HG03066 (cell line): ENCODE data around the gene CDC42BPB.

ENCODE experiments used
- ATAC-seq: cut with Tn5 transposase; IDR thresholded peaks from one replicate; pipeline ENCODE4 v1.9.1; 2021; ENCODE audit warnings: low read depth; ENCODE audit not compliant: unreplicated experiment

Gene CDC42BPB

DNA sequence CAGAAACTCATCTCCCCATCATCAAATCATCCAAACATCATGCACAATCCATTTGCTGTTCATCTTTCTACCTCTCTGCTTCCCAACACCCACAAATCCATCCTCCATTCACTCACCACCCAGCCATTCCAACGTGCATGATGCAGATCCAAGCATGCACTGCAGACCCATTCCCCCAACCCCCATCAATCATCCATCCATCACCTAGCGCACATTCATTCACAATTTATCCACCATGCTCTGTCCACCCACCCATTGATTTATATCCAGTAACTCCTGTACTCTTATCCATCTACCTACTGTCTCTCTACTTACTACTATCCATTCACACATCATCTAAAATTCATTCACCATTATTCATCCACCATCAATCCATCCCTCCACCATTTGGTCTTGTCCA is 138.9 kb downstream of the CDC42BPB start:
- ATAC-seq: no peak

DNA sequence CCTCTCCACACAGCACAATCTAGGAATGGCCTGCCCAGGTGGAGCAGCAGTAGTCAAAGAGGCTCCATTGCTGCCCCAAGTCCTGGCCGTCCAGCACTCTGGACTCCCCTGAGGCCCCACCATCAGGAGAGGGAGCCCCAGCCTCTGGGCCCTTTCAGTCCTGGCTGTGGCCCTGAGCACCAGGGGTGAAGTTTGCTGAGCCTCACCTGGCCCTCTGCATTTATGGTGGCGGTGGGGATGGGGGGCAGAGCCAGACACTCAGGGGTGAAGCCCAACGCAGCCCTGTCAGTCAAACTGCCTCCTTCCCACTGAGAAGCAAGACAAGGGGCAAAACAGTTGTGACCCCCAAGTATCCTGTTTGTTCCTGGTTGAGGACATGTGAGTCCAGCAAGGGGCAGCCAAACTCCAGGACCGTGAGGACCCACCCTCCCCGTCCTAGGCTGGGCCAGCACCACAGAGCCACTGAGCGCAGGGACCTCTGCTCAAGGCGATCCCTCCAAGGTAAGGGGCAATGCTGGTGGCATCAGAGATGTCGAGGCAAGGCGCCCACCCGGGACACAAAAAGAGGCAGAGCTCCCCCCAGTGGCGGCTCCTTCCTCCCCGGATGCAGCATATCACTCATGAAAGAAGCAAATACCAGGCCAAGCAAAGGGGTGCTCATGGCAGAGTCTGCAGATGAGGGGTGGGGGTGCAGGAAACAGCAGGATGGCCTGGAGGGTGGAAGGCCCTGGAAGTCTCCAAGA is 139.7 kb downstream of the CDC42BPB start:
- ATAC-seq: no peak

DNA sequence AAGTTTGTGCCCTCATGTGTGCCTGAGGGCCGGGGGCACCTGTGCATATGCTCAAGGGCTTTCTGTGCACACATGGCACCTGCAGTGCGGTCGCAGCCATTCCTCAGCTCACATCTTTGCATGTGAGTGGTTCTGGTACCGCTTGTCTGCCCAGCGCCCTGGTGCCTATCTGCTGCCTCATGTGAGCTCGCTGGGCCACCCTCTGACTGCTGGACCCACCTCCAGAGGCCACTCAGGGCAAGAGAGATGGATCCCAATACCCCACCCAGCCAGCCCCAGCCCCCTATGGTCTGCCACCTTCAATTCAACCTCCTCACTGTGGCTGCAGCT is 140.3 kb downstream of the CDC42BPB start:
- no peak for ATAC-seq

GRCh38 chr14:102916347-102917055 is 140.8 kb downstream of the CDC42BPB start:
- ATAC-seq: no peak

GRCh38 chr14:102915292-102916110 is 141.8 kb downstream of the CDC42BPB start:
- ATAC-seq: no peak

GRCh38 chr14:102914474-102915291 is 142.7 kb downstream of the CDC42BPB start:
- ATAC-seq: no peak

DNA sequence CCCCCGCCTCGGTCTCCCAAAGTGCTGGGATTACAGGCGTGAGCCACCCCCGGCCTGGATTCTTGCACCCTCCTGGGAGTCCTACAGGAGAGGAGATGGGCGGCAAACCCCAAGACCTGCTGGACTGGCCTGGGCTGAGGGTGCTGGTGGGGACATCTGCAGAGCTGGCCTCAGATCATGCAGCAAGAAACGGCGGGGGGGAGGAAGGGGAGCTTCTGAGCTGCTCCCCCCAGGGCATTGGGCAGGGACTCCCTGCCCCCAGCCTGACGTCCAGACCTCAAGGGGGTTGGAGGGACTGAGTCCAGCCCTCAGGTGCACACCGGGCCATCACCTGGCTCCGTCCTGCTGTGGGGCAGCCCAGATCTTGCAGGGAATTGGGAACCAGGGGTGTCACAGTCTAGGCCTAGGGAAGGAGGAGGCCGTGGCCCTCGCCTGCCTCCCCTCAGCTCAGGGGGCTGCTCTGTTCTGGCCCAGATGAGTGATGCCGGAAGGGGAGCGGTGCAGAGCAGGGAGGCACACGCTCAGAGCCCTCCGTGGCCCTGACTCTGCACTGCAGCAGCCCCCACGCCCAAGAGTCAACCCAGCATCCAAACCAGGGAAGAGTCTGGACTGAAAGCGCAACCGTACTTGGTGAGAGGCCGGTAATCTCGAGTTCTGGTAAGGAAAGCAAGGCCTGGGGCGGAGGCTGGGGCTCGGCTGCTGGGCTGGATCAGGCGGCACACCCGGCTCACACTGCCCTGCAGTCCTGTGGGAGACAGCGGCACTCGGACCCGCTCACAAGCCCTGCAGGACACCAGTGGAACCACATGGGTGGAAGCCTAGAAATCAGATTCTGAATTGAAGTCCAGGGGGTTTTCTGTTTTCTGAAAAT is 143.8 kb downstream of the CDC42BPB start:
- no peak for ATAC-seq

GRCh38 chr14:102911991-102912761 is 145.2 kb downstream of the CDC42BPB start:
- no peak for ATAC-seq

- no peak for ATAC-seq
Observed at GRCh38 chr14:102911541-102911951, 145.8 kb downstream of the CDC42BPB start.

GRCh38 chr14:102910442-102910841 is 146.9 kb downstream of the CDC42BPB start:
- no peak for ATAC-seq

DNA sequence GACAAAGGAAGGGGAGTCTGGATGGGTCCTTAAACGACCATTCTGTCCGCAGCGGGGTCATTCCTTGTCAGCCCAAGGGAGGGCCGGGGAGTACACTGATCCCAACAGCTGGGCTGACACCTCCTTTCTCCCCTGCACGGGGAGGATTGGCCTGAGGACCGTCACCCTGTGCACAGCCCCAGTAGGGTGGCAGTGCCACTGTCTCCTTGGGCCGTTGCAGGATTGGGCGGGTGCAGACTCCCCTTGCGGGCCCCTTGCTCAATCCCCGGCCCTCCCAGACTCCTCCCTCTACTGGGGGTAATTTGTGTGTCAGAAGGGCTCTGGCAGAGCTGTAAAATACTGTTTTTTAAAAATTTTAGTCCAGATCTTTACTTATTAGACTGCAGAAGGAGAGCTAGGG is 147.4 kb downstream of the CDC42BPB start:
- ATAC-seq: no peak

GRCh38 chr14:102909462-102909861 is 147.9 kb downstream of the CDC42BPB start:
- ATAC-seq: no peak

- ATAC-seq: no peak
Observed at GRCh38 chr14:102908766-102909455, 148.4 kb downstream of the CDC42BPB start.

- ATAC-seq: no peak
Observed at GRCh38 chr14:102907980-102908730, 149.2 kb downstream of the CDC42BPB start.

GRCh38 chr14:102907303-102907844 is 150.0 kb downstream of the CDC42BPB start:
- no peak for ATAC-seq

DNA sequence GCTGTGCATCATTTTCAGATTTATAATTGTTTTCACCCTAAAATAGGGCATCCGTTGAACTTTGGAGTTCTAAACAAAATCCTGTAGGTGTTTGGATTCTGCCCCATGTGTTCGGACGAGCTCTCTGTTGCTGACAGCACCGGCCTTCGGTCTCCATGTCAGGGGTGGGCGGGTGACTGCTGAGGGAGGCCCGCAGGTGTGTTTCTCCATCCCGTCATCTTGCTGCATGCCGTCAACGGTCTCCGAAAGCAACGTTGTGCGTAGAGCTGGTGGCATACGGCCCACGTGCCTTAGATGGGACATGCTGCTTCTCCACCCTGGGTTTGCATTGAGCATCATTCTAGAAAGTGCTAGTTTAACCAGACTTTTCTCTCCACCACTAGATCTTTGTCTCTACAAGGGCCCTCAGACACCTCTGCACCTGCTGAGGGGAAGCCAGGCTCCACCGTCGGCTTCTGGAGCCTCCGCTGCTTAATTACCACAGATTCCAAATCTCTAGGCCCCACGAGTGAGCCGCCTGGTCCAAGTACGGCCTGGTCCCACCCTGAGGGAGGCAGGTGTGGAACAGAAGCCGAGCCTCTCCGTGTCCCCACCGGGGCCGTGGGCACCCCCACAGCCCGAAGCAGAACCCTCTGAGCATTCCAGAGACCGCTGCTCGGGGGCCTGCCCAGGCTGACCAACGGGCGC is 150.6 kb downstream of the CDC42BPB start:
- ATAC-seq: no peak
